HepG2 (cell line): ENCODE data around the gene RNU6-8. TPM values are rescaled to one million over a fixed set of nuclear protein-coding genes. Genes with fewer than 3 reads are reported as not detected.

Experiments
- ATAC-seq: fragments of 200-7000 bp; cut with Tn5 transposase; 3 replicates; pipeline ENCODE4 v1.9.1; 2020; ENCODE audit warnings: mild to moderate bottlenecking, moderate library complexity
- BruUV-seq: library from RNA; stranded (reverse); fragments of 400-500 nt; replicated peaks from 2 replicates; lab custom pipeline; 2021; lab: Mats Ljungman, UMichigan
- CTCF ChIA-PET: fragments of 300-600 bp; formaldehyde crosslinking; extraction: SDS; loops from one replicate; lab custom pipeline; 2021; ENCODE audit warnings: low total read pairs, inconsistent platforms, low intra/inter-chr PET ratio; lab: Yijun Ruan, JAX
- POLR2A ChIA-PET: fragments of 350-600 bp; sonication (Branson Sonifier 250); formaldehyde crosslinking; loops from one replicate; lab custom pipeline; 2020; ENCODE audit warnings: antibody characterized with exemption, inconsistent platforms; lab: Yijun Ruan, JAX
- DNase-seq: peaks from one replicate; pipeline ENCODE4 v3.0.0-alpha.2; 2015; ENCODE audit warnings: low spot score
- FAIRE-seq: peaks from 3 replicates; lab custom pipeline; 2011; peaks lifted over from hg19 to GRCh38; lab: Jason Lieb, UNC
- H2AFZ ChIP-seq: one replicate; pipeline ENCODE4 v1.6.1; 2011; ENCODE audit warnings: low read length, inconsistent platforms
- H3K27ac ChIP-seq: fragments of 300-600 bp; 3 replicates; pipeline ENCODE4 v1.8.0; 2011; ENCODE audit warnings: mixed run types, mild to moderate bottlenecking, mixed read lengths, low read length, inconsistent platforms; ENCODE audit not compliant: insufficient read depth; ENCODE audit errors: extremely low read length
- H3K27me3 ChIP-seq, 2 experiments: fragments of 200-600 bp in 1 of 2; 2 replicates in 1 of 2; 3 replicates in 1 of 2; pipeline versions ENCODE4 v1.6.0 to v1.8.0; 2011; ENCODE audit warnings: low read length in 2 of 2, mild to moderate bottlenecking in 2 of 2, moderate library complexity in 2 of 2, inconsistent platforms in 1 of 2; ENCODE audit not compliant: insufficient read depth in 2 of 2, control insufficient read depth in 1 of 2
- H3K36me3 ChIP-seq, 2 experiments: fragments of 200-600 bp in 1 of 2; replicated peaks in 1 of 2; 2 replicates in 1 of 2; 3 replicates in 1 of 2; pipeline versions ENCODE4 v1.5.1 to v1.8.0; 2011; ENCODE audit warnings: low read length in 2 of 2, inconsistent platforms in 1 of 2; ENCODE audit not compliant: insufficient read depth in 2 of 2, control insufficient read depth in 1 of 2
- H3K4me1 ChIP-seq: 2 replicates; pipeline ENCODE4 v1.5.1; 2012; ENCODE audit warnings: low read length, inconsistent platforms; ENCODE audit not compliant: insufficient read depth
- H3K4me2 ChIP-seq: 2 replicates; pipeline ENCODE4 v1.6.0; 2011; ENCODE audit warnings: low read depth, low read length, inconsistent platforms
- H3K4me3 ChIP-seq, 3 experiments: fragments of 200-600 bp in 1 of 3; sonication (generic), shearing (Covaris generic) in 1 of 3; replicated peaks in 1 of 3; 2 replicates each; pipeline ENCODE4 v1.5.1; 2011 to 2016; ENCODE audit warnings: low read length in 3 of 3, inconsistent platforms in 2 of 3, low read depth in 2 of 3, mild to moderate bottlenecking in 2 of 3, control low read depth in 1 of 3, mixed read lengths in 1 of 3; ENCODE audit not compliant: insufficient read depth in 1 of 3
- H3K79me2 ChIP-seq: one replicate; pipeline ENCODE4 v1.6.1; 2011; ENCODE audit warnings: low read length, inconsistent platforms; ENCODE audit not compliant: insufficient read depth
- H3K9ac ChIP-seq: 2 replicates; pipeline ENCODE4 v1.6.0; 2011; ENCODE audit warnings: mild to moderate bottlenecking, low read depth, low read length, inconsistent platforms; ENCODE audit not compliant: insufficient read depth
- H3K9me3 ChIP-seq: 2 replicates; pipeline ENCODE4 v1.5.1; 2012; ENCODE audit warnings: mild to moderate bottlenecking, low read length
- H4K20me1 ChIP-seq: 2 replicates; pipeline ENCODE4 v1.6.0; 2011; ENCODE audit warnings: inconsistent platforms, mild to moderate bottlenecking, low read length, moderate library complexity; ENCODE audit not compliant: insufficient read depth
- FOSL2 ChIP-seq: sonication (generic); formaldehyde crosslinking; IDR thresholded peaks from 2 replicates; pipeline ENCODE4 v1.4.0; 2020; ENCODE audit warnings: missing genetic modification reagents
- GZF1 ChIP-seq: sonication (generic); formaldehyde crosslinking; IDR thresholded peaks from 2 replicates; pipeline ENCODE4 v1.5.1; 2020; ENCODE audit warnings: mild to moderate bottlenecking, missing genetic modification reagents
- NONO ChIP-seq, 2 experiments: fragments of 450-650 bp in 1 of 2; sonication (generic) in 1 of 2; formaldehyde crosslinking in 1 of 2; IDR thresholded peaks in 1 of 2; conservative IDR thresholded peaks in 1 of 2; 2 replicates each; pipeline versions ENCODE4 v1.6.1 to v1.8.0; 2017 to 2022; ENCODE audit warnings: mild to moderate bottlenecking in 1 of 2, missing genetic modification reagents in 1 of 2, moderate library complexity in 1 of 2
- ZBTB46 ChIP-seq: sonication (generic); formaldehyde crosslinking; IDR thresholded peaks from 2 replicates; pipeline ENCODE4 v1.4.0; 2020; ENCODE audit warnings: mild to moderate bottlenecking, missing genetic modification reagents, borderline replicate concordance
- ZMAT5 ChIP-seq: sonication (generic); formaldehyde crosslinking; IDR thresholded peaks from 2 replicates; pipeline ENCODE4 v1.5.0; 2020; ENCODE audit warnings: mild to moderate bottlenecking, low read depth, missing genetic modification reagents, borderline replicate concordance
- ZNF615 ChIP-seq: sonication (generic); formaldehyde crosslinking; IDR thresholded peaks from 2 replicates; pipeline ENCODE4 v1.5.0; 2020; ENCODE audit warnings: mild to moderate bottlenecking, missing genetic modification reagents, borderline replicate concordance
- ZNF781 ChIP-seq: sonication (generic); formaldehyde crosslinking; IDR thresholded peaks from 2 replicates; pipeline ENCODE4 v1.5.1; 2020; ENCODE audit warnings: borderline replicate concordance, mild to moderate bottlenecking, missing genetic modification reagents; ENCODE audit errors: not compliant biosample characterization
- WGBS: methylation state at CpG from one replicate; pipeline ENCODE4 v1.1.6; 2017; ENCODE audit warnings: low lambda C conversion rate; 5-methylcytosine and 5-hydroxymethylcytosine counted together
- in situ Hi-C: cut with HindIII; loops from 2 replicates; pipeline ENCODE4 v1.10.0; 2017; ENCODE audit warnings: low pct_unique_long_range_greater_than_20kb; ENCODE audit not compliant: extremely low pct_ligation_motif_present
- intact Hi-C: fragments of 100-400 bp; cut with micrococcal nuclease; formaldehyde crosslinking; loops from one replicate; pipeline ENCODE4 v1.10.0; 2022; ENCODE audit not compliant: unreplicated experiment
- polyA plus RNA-seq, 8 experiments: library from polyadenylated mRNA; depleted of rRNA in 3 of 8; stranded (reverse) in 7 of 8; unstranded in 1 of 8; fragments of >200 nt; fragmentation: Illumina TruSeq in 4 of 8; extraction: Trizol in 4 of 8; gene quantifications; 2 replicates each; pipeline versions ENCODE4 v1.2.1 to v1.2.3, GENCODE V29; 2011 to 2016; ENCODE audit warnings: low read depth in 4 of 8, missing spikeins in 1 of 8, mixed read lengths in 1 of 8; ENCODE audit not compliant: insufficient read depth in 1 of 8
- total RNA-seq, 5 experiments: library from RNA; depleted of rRNA; stranded (reverse); fragments of >200 nt; fragmentation: Illumina TruSeq; extraction: Trizol; gene quantifications; 2 replicates each; pipeline ENCODE4 v1.2.3, GENCODE V29; 2016; ENCODE audit warnings: low read depth in 1 of 5

RNU6-8 gene
- total and polyA plus RNA-seq, 2 of the 13 experiments (the other 11 are each of a cell fraction or from before 2014, with no cell fraction given): under 0.01 TPM; not detected in 1

- Histone ChIP-seq H3K4me1 (peaks cover 12% of the 10 kb centered on the region), H3K27me3 (no peaks in the 10 kb centered on the region; a peak in 1 of 5 replicates), H4K20me1 (no peaks in the 10 kb centered on the region), H2AFZ (no peak overlapping the region), H3K9me3 (no peaks in the 10 kb centered on the region), H3K9ac (no peak overlapping the region), H3K79me2 (no peaks in the 10 kb centered on the region), H3K36me3 (no peaks in the 10 kb centered on the region), H3K4me2 (no peak overlapping the region), H3K27ac (no peak overlapping the region), H3K4me3 (no peak overlapping the region)
- intact Hi-C loops (loop anchor here (10.0 kb wide), 1 partner anchor 1002 kb away; the partner anchor contains the start of gene HECTD1), in situ Hi-C loops (no loop called here)
- ATAC-seq (no peak), FAIRE-seq (no peak), DNase-seq (no peak)
- TF ChIP-seq ZMAT5: 0 out of 2 replicates have a peak, but pooled peaks have one; percentile 26
- TF ChIP-seq ZNF615 (CRISPR knock-in tag): no peak
- WGBS: 14% methylated on average over 2 of the region's 2 CpGs
- POLR2A ChIA-PET: no interaction called here
- BruUV-seq: no TSS peak
- CTCF ChIA-PET: no interaction called here
Observed at GRCh38 chr14:32206552-32206951, 3.5 kb upstream of the RNU6-8 start.

- Histone ChIP-seq H3K27me3 (no peaks in the 10 kb centered on the region; a peak in 1 of 5 replicates), H2AFZ (no peak overlapping the region), H3K4me3 (no peak overlapping the region), H3K27ac (no peak overlapping the region), H4K20me1 (no peaks in the 10 kb centered on the region), H3K4me1 (peaks cover 12% of the 10 kb centered on the region)
- no peak for ATAC-seq
- TF ChIP-seq FOSL2 (CRISPR knock-in tag) (peak; percentile 38; the same call in 1 of the 2 replicates), ZBTB46 (CRISPR knock-in tag) (0 out of 2 replicates have a peak, but pooled peaks have one; percentile 49), GZF1 (CRISPR knock-in tag) (no peak), ZNF781 (CRISPR knock-in tag) (peak; percentile 17), NONO (IDR thresholded peaks at IDR 0.05) (no peak), NONO (CRISPR knock-in tag; conservative IDR thresholded peaks at IDR 0.05) (no peak)
- TF ChIP-seq, all 625 proteins: peak for 3
- ChIA-PET POLR2A (no interaction called here), CTCF (no interaction called here)
- no peak for DNase-seq
- 19% methylated on average over 4 of the region's 4 CpGs for WGBS
- no peaks in the 10 kb centered on the region for H3K79me2 ChIP-seq
- no peaks in the 10 kb centered on the region for H3K9me3 ChIP-seq
- intact Hi-C loops: loop anchor here (10.0 kb wide), 1 partner anchor 1001 kb away; the partner anchor contains the start of gene HECTD1
- no TSS peak for BruUV-seq
- H3K9ac ChIP-seq: no peak overlapping the region
- in situ Hi-C loops: no loop called here
- H3K36me3 ChIP-seq: no peaks in the 10 kb centered on the region
- FAIRE-seq: no peak
- H3K4me2 ChIP-seq: no peak overlapping the region
Observed at GRCh38 chr14:32205984-32206383, 2.9 kb upstream of the RNU6-8 start.
